GM13976 (cell line): ENCODE data around the gene NPHP1.
"Not testable (repeated sequence)": the region's sequence is repeated elsewhere in the genome, so short reads cannot be mapped to it uniquely, and the experiment has no call there.

Experiments
- DNase-seq: peaks from one replicate; pipeline ENCODE4 v3.0.0; 2012; ENCODE audit warnings: low spot score
- in situ Hi-C: fragments of 300-500 bp; cut with MboI; formaldehyde crosslinking; loops from one replicate; pipeline ENCODE4 v1.12.0; 2022; ENCODE audit warnings: low sequenced_read_pairs, mixed read lengths, inconsistent platforms; ENCODE audit not compliant: unreplicated experiment
- TF ChIP-seq, protein P1 (sequence below): IDR thresholded peaks from 2 replicates; pipeline ENCODE4 v1.5.1; 2012; ENCODE audit warnings: borderline replicate concordance, mild to moderate bottlenecking; ENCODE audit not compliant: insufficient read depth; ENCODE audit errors: extremely low read depth, missing control alignments, control extremely low read depth

Gene NPHP1

DNA sequence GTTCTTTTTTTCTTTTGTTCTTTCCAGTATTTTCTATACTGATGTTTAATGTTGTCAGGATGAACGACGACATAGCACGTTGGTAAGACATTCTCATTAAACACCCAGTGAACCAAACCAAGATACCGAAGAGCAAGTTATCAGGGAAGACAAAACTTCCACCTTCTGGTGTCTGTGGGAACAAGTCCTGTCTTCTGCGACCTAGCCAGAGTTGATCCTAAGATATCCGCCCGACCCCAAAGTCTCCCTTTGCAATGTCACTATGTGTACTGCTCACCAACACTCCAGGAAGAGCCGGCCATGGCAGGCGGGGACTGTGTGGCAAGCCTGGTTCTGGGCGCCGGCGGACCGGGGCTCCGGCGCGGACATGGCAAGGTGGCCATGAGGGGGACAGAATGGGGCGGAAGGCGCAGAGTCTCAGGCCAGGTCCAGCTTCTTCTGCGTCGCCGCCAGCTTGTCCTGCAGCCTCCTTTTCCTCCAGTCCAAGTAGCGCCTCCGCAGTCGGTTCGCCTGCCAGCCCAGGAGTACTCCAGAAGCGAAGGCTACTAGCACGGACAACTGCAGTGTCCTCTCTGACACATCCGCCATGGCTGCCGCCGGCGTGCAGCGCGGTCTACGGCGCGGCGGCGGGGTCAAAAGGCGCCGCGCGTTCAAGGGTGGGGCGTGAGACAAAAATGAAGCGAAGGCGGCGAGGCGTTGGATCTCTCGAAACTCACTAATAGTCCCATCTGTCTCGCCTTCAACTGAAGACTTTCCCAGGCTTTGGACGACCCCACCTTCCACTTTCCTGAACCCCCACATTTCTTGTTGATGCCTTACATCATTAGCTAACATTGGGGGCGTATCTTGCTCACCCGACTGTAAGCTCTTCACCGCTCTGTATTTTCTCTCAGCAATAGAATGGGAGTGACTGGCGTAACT lies 7.4 kb upstream of the NPHP1 start, which contains the start of gene MTLN:
Gene MTLN (minus strand): TSS at position 610 of the 921 bp plus-strand sequence. CDS start 22 bp downstream, at position 588.
- TF ChIP-seq, protein P1, sequence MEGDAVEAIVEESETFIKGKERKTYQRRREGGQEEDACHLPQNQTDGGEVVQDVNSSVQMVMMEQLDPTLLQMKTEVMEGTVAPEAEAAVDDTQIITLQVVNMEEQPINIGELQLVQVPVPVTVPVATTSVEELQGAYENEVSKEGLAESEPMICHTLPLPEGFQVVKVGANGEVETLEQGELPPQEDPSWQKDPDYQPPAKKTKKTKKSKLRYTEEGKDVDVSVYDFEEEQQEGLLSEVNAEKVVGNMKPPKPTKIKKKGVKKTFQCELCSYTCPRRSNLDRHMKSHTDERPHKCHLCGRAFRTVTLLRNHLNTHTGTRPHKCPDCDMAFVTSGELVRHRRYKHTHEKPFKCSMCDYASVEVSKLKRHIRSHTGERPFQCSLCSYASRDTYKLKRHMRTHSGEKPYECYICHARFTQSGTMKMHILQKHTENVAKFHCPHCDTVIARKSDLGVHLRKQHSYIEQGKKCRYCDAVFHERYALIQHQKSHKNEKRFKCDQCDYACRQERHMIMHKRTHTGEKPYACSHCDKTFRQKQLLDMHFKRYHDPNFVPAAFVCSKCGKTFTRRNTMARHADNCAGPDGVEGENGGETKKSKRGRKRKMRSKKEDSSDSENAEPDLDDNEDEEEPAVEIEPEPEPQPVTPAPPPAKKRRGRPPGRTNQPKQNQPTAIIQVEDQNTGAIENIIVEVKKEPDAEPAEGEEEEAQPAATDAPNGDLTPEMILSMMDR, result no peak
- in situ Hi-C loops, result no loop called here
- peak; percentile 86 for DNase-seq

GRCh38 chr2:110205660-110206455 lies 1.0 kb upstream of the NPHP1 start:
- no peak for DNase-seq
- in situ Hi-C loops, result no loop called here

DNA sequence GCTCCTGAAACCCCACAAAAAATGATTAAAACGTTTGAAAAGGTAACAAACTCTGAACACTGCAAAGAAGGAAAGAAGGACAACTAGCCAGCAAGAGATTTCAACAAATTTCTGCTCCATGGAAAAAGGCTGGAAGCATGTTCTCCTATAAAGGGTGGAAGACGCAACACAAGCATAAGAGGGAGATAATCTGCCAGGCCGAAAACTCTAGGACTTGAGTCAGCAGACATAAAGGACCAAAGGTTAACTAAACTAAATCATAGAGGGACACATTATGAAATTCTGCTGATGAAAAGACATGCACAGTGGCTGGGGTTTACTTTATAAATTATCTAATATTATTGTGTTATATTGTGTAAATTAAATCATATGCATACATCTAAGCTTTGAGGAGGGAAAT lies 6.8 kb downstream of the NPHP1 start:
- DNase-seq, result no peak
- in situ Hi-C loops, result no loop called here
- TF ChIP-seq, protein P1, result no peak

More at GRCh38 chr2:110205660-110206455, 1.0 kb upstream of the NPHP1 start:
- TF ChIP-seq, protein P1, result no peak

DNA sequence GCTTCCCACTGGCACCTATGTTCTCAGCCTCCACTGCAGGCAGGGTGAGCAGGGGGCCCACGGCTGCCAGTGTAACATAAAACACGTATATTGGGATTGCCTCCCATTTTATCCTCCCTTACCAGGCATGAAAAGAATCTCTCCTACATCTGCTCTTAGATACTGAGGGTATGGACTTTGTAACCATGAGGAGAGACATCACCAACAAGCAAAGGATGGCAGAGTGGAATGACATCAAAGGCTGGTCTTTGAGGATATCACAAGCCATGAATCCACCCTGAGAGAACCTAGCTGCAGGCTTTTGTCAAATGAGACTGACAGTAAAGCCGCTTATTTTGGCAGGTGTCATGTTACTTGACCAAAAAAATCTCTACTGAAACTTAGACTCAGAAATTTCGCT lies 7.4 kb downstream of the NPHP1 start:
- TF ChIP-seq, protein P1, result no peak
- in situ Hi-C loops, result no loop called here
- no peak for DNase-seq

DNA sequence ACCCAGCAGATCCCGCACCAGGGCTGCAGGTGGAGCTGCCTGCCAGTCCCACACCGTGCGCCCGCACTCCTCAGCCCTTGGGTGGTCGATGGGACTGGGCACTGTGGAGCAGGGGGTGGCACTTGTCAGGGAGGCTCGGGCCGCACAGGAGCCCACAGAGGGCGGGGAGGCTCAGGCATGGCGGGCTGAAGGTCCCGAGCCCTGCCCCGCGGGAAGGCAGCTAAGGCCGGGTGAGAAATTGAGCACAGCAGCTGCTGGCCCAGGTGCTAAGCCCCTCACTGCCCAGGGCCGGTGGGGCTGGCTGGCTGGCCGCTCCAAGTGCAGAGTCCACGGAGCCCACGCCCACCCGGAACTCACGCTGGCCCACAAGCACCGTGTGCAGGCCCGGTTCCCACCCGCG lies 14.6 kb downstream of the NPHP1 start:
- in situ Hi-C loops, DNase-seq: not testable (repeated sequence)

GRCh38 chr2:110182449-110182848 lies 22.4 kb downstream of the NPHP1 start:
- in situ Hi-C loops, result no loop called here
- TF ChIP-seq, protein P1, result no peak
- DNase-seq, result no peak
